AML-193 (cell line): ENCODE results near the gene MBOAT7.
"Not testable (repeated sequence)": the region's sequence is repeated elsewhere in the genome, so short reads cannot be mapped to it uniquely, and the experiment has no call there.

ENCODE experiments used
- DNase-seq, 2 experiments: peaks; one replicate each; lab custom pipeline; 2025; lab: John Stamatoyannopoulos, UW

MBOAT7 gene

GRCh38 chr19:54188215-54188871 is 1.0 kb downstream of the MBOAT7 start:
- peak; percentile 26 to 33 for DNase-seq

- DNase-seq = no peak
Measured at GRCh38 chr19:54186934-54187381, 2.4 kb downstream of the MBOAT7 start.

- no peak for DNase-seq
Measured at GRCh38 chr19:54186351-54186750, 3.0 kb downstream of the MBOAT7 start.

- no peak for DNase-seq
Measured at GRCh38 chr19:54183431-54183830, 5.9 kb downstream of the MBOAT7 start.

GRCh38 chr19:54181894-54182293 is 7.5 kb downstream of the MBOAT7 start:
- not testable (repeated sequence) for DNase-seq

- no peak for DNase-seq
Measured at GRCh38 chr19:54180691-54181091, 8.7 kb downstream of the MBOAT7 start.

- DNase-seq = no peak
Measured at GRCh38 chr19:54179921-54180461, 9.4 kb downstream of the MBOAT7 start.

GRCh38 chr19:54179262-54179852 is 10.0 kb downstream of the MBOAT7 start:
- DNase-seq = no peak

- DNase-seq = no peak
Measured at GRCh38 chr19:54178581-54179261, 10.7 kb downstream of the MBOAT7 start.

- no peak for DNase-seq
Measured at GRCh38 chr19:54173951-54174834, 15.2 kb downstream of the MBOAT7 start.

- no peak for DNase-seq
Measured at GRCh38 chr19:54173359-54173699, 16.1 kb downstream of the MBOAT7 start.

GRCh38 chr19:54172471-54173358 is 16.7 kb downstream of the MBOAT7 start, which contains the start of gene TMC4:
Gene TMC4, minus strand, starts transcription at chr19:54173160. Its CDS starts 43 bp downstream, at chr19:54173117.
- no peak for DNase-seq

GRCh38 chr19:54171736-54172431 is 17.5 kb downstream of the MBOAT7 start:
- not testable (repeated sequence) for DNase-seq

- DNase-seq = no peak
Measured at GRCh38 chr19:54169149-54169740, 20.1 kb downstream of the MBOAT7 start.

- DNase-seq = peak; percentile 74 to 81
Measured at GRCh38 chr19:54168174-54168917, 21.0 kb downstream of the MBOAT7 start.

GRCh38 chr19:54165222-54165621 is 24.2 kb downstream of the MBOAT7 start:
- DNase-seq = no peak

- DNase-seq = no peak
Measured at GRCh38 chr19:54164369-54165068, 24.9 kb downstream of the MBOAT7 start.

GRCh38 chr19:54162884-54163283 is 26.5 kb downstream of the MBOAT7 start:
- no peak for DNase-seq
